UCSD-AML1 (cell line): ENCODE data around the gene MSL1.
A peak's percentile ranks its signal among the peaks of the same experiment; 100 is the strongest.

Source experiments
- DNase-seq: peaks from one replicate; lab custom pipeline; 2025; ENCODE audit not compliant: unreplicated experiment; lab: John Stamatoyannopoulos, UW

Gene MSL1

GRCh38 chr17:40090237-40091119 is 31.3 kb upstream of the MSL1 start:
- DNase-seq: no peak

DNA sequence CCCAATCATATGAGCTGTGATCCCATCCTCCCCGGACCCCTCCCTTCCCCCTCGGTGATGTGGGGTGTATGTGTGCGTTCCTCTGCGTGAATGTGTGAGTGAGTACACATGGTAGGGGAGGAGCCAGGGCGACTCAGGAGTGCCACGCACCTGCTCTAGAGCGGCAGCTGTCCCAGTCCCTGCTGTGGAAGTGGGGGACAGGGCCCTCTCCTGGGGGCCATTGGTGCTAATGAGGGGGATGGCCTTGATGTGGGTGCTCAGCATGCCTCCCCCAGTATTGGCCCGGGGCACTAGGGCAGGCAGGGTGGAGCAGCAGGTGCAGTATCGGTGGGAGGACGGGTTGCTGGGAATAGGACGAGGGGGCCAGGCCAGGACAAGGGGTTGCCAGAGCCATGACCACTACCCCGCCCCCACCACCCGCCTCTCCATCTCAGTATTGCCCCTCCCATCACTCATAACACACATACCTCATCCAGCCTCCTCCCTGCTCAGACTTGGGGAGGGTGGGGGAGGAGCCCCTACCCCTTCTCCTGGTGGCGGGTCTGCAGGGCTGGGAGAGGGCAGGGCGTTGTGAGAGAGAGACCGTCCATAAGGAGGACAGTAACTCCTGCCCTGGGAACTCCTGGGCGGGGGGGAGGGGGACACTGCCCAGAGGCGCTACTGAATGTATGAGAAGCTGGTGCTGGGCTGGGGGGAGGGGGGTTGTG is 29.9 kb upstream of the MSL1 start:
- no peak for DNase-seq

GRCh38 chr17:40092581-40092980 is 29.2 kb upstream of the MSL1 start:
- no peak for DNase-seq

DNA sequence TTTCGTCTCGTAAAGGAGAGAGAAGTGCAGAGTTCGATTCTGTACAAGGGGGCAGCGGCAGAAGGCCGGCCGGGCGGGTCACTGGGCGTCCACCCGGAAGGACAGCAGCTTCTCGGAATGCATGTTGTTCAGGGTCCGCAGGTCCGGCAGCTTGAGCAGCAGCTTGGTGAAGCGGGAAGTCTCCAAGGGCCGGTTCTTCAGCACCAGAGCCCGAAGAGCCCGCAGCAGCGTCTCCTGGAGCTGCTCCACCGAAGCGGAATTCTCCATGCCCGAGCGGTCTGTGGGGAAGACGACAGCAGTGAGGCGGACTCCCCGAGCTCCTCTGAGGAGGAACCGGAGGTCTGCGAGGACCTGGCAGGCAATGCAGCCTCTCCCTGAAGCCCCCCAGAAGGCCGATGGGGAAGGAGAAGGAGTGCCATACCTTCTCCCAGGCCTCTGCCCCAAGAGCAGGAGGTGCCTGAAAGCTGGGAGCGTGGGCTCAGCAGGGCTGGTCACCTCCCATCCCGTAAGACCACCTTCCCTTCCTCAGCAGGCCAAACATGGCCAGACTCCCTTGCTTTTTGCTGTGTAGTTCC is 28.7 kb upstream of the MSL1 start:
- no peak for DNase-seq

DNA sequence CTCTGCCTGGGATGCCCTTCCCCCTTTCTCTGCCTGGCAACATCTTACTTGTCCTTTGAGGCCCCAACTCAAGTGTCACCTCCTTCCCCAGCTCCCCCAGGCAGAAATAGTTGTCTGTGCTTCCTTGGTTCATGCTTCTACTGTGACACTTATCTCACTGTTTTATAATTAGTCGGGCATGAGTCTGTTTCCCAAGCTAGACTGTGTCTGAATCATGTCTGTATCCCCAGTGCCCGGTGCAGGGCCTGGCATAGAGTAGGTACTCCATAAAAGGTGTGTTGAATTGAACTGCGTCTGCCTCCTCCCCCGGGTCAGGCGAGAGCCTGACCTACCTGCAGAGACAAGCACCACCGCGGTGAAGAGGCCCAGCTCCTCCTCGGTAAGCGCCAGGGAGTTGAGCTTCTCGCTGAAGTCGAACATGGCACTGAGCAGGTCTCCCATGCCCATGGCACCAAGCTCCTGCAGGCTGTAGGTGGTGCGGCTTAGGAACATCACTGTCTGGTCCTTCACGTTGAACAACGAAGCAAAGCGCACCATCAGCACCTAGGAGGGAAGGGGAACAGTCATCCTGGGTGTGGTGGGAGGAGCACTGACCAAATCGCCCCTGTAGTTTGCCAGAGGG is 28.1 kb upstream of the MSL1 start:
- DNase-seq: no peak

DNA sequence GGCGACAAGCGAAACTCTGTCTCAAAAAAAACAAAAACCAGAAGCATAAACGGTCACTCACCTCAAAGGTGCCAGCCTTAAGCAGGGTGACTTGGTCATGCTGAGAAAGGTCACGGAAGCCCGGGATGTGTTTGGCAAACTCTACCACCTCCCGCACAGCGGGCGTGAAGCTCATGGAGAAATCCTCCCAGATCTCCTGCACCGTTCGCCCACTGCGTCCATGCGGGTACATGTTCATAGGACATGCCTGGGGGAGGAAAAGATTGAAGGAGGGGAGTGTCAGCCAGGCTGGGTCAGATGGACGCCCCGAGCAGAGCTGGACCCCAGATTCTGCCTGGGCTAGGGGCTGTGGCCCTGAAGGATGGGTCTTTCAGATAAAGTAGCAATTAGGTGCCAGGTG is 26.9 kb upstream of the MSL1 start:
- no peak for DNase-seq

DNA sequence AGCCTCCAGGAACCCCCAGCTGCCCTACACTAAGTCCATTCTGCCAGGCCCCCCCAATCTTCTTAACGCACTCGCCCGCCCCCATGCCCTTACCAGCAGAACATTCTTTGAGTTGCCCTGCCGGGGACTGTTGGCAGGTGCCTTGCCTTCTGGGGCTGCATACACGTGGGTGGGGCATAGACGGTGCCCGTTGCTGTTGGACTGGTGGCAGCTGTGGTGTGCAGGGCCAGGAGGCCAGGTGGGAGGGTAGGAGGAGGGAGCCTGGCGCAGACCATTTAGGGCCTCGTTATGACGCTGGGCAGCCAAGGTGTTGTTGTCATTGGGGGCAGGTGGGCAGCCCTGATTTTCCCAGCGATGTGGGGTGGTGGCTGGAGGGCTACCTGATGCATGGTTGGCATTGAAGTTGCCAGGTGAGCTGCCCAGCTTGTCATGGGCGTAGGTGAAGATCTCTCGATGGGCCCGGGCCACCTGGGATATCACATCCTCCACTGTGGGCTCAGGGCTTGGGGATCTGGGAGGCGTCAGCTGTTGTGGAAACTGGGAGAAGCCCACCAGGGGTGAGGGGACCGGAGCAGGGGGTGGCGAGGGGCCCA is 26.3 kb upstream of the MSL1 start:
- DNase-seq: no peak

DNA sequence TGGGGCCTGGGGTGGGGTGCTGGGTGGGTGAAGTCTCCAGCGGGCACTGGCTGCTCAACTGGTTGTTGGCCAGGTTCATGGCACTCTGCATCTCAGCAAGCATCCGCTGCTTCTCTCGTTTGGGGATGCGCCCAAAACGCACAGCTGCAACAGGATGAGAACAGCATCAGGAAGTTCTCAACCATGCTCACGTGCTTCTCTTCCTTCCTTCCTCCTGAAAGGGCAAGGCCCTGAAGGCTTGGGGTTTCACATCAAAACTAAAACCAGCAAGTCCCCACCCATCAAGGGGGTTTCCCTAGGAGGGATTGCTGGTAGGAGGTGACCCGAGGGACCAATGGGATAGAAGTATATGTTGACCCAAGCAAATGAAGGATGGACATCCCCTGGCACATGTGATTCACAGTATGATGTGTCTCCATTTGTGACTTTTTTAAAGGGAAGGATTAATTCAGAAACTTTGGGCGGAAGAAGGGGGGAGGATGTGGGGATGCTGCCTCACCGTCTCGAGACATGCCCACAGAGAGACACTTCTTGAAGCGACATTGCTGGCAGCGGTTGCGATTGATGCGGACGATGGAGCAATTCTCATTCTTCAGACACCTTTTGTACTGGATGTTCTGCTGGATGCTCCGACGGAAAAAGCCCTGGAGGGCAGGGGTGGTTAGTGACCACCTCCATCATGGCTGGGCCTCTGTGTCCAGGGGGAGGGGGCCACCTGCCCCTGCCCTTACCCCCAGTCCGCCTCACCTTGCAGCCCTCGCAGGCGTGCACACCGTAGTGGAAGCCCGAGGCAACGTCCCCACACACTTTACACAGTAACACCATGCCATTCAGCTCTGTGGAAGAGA is 25.6 kb upstream of the MSL1 start:
- peak; percentile 37 for DNase-seq

GRCh38 chr17:40097087-40097486 is 24.7 kb upstream of the MSL1 start:
- DNase-seq: no peak

DNA sequence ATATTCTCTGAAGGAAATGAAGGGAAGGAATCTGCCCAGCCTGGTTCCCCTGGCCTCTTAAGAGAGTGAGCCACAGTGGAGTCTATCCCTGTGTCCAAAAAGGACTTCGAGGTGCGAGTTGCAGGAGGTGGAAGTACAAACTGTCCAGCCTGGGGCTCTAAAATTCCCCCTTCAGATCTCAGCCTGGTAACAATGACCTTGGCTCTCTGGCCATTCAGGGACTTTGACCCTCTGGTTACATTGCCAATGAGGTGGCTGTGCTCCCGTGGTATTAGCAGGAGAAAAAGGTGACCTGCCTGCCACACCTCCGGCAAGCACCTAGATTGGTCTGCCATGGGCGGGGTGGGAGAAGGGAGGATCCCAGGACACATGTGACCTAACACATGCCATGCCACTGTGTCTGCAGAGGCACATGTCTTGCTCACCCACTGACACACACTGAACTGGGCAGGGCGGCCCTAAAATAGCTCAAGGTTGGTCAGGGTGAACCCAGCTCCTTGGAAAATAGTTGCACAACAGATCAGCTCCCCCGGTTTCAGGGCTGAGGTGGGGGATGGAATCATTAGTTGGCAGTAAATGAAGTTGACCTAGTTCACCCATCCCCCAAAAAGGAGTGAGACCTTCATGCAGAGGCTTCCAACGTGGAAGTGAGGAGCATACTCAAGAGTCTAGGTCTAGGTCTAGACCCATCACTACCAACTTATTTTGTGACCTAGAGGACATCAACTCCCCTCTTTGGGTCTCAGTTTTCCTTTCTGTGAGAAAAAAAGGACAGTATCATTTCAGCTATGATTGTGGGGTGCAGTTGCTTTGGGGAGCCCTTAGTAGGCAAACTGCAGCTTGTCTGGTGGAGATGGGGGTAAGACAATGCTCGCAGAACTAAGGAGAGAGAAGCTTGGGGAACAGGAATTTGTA is 23.6 kb upstream of the MSL1 start:
- DNase-seq: no peak

DNA sequence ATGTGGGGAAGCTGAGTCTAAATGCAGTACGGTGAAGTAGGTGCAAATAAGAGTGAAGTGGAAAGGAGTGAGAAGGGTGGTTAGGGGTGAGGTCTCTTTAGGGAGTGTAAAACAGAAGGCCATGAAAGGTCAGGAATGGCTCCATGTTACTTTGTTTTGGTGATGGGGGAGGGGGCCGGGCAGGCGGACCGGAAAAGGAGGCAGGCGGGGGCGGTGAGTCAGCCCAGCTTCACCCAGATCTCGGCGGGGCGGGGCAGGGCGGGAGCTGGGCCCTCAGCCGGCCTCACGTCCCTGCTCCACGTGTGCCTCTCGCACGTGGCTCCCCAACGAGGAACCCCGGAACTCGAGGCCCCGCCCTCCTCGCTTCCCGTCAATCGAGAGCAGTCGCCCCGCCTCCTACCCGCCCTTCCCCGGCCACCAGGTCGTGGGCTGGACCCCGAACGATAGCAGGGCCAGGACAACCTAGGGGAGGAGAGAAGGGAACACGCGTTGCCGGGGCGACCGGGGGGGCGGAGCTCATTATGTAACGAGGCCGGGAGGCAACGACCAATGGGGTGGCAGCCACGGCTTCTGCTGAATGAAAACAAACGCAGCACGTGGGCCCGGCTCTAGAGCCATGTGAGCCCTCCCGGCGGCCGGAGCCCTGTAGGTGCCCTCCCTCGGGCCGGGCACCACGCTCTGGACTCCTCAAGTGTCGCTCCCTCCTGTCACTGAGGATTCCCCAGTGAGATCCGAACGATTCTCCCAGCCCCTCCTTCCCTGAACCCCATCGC is 22.7 kb upstream of the MSL1 start:
- DNase-seq: peak; percentile 99

DNA sequence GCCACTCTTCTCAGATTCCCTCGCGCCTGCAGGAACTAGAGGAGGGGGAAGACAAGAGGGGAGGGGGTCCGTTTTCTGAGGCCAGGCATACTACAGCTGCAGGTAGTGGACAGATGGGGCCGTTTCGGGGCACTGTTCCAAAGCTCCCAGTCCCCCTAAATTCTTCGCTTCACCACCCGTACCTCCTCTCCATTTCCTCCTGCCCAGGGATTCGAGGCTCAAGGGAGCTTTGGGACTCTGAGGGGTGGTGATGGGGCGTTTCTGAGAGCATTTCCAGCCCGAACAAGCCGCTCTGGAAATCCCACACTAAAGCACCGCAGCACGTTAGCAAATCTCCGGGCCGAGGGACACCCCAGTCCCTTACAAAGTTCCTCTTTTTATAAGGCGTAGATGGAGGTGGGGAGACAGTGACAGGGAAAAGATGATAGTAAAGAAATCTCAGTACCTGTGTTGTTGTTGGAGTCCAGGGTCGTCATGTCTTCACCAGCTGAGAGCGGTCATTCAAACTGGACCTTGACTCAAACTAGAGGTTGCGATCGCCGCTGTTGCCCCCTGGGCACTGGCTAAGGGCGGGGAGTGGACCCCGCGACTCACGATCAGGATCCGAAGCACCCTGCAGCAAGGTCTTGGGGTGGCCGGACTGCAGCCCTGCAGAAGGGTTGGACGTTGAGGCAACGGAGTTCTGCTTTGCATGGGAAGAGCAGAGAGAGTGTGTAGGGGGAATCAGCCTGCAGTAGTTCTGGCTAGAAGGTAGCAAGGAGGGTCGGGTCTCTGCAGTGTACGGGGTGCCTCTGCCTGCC is 22.0 kb upstream of the MSL1 start:
- no peak for DNase-seq

- DNase-seq: no peak
Observed at GRCh38 chr17:40100419-40100668, 21.4 kb upstream of the MSL1 start, which contains the start of gene NR1D1. NR1D1 (minus strand) TSS chr17:40100589; CDS start chr17:40100094, 495 bp downstream.

DNA sequence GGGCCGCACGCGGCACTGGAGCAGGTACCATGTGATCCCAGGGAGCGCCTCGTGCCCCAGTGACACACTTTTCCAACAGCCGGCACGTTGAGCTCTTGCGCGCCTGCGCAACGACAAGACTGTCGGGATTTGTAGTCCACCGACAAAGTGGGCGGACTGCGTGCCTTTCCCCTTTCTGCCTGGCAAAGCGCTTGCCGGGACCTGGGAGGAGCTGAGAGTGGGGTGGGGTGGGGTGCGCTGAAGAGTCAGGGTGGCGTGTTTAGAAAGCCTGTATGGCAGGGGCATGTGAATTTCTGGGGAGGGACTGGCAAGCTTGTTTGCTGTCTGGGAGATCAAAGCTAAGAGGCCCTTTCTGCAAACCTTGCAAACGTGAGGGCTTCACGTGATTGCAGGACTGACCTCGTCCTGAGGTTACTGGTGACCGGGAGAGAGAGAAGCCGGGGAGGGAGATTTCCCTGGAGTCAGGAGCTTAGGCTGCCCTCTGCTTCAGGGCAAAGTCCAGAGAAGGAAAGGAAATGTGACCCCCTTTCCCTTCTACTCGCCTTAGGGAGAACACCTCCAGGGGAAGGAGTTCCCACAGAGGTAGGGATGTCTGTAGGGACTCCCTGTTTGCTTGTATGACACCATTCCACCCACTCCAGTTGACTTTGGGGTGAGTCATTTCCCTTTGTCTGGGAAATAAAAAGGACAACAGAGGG is 21.0 kb upstream of the MSL1 start:
- DNase-seq: peak; percentile 93

- DNase-seq: no peak
Observed at GRCh38 chr17:40101367-40102210, 20.2 kb upstream of the MSL1 start.

GRCh38 chr17:40103071-40103661 is 18.6 kb upstream of the MSL1 start:
- no peak for DNase-seq
